K562 (cell line): ENCODE data around the gene METRN. TPM values are rescaled to one million over a fixed set of nuclear protein-coding genes. Genes with fewer than 3 reads are reported as not detected.

ENCODE experiments used
- ATAC-seq: fragments of 200-7000 bp; cut with Tn5 transposase; 3 replicates; pipeline ENCODE4 v1.9.1; 2020; ENCODE audit warnings: moderate library complexity
- BruUV-seq: library from RNA; stranded (reverse); fragments of 400-500 nt; replicated peaks from 2 replicates; lab custom pipeline; 2021; lab: Mats Ljungman, UMichigan
- CTCF ChIA-PET: fragments of 300-600 bp; formaldehyde crosslinking; extraction: SDS; loops from one replicate; lab custom pipeline; 2021; ENCODE audit warnings: low intra/inter-chr PET ratio; lab: Yijun Ruan, JAX
- POLR2A ChIA-PET: fragments of 300-600, 350-650 bp; sonication (Branson Sonifier 250); formaldehyde crosslinking; extraction: SDS; loops from one replicate; lab custom pipeline; 2021; ENCODE audit warnings: antibody characterized with exemption, inconsistent platforms; lab: Yijun Ruan, JAX
- DNase-seq, 4 experiments: peaks; one replicate each; pipeline versions ENCODE4 v3.0.0 to v3.0.0-alpha.2; 2011 to 2018; ENCODE audit warnings: low spot score in 3 of 4, mixed read lengths in 3 of 4; ENCODE audit errors: extremely low read depth in 1 of 4
- FAIRE-seq: peaks from 2 replicates; lab custom pipeline; 2011; peaks lifted over from hg19 to GRCh38; lab: Jason Lieb, UNC
- H2AFZ ChIP-seq: 2 replicates; pipeline ENCODE4 v1.6.0; 2011; ENCODE audit warnings: low read depth, low read length, control low read depth, inconsistent platforms
- H3K27ac ChIP-seq: fragments of 200-600 bp; 3 replicates; pipeline ENCODE4 v1.8.0; 2011; ENCODE audit warnings: low read depth, mild to moderate bottlenecking, control low read depth, inconsistent platforms, low read length, moderate library complexity, mixed read lengths; ENCODE audit errors: extremely low read depth
- H3K27me3 ChIP-seq, 2 experiments: fragments of 300-600 bp in 1 of 2; 2 replicates in 1 of 2; 3 replicates in 1 of 2; pipeline versions ENCODE4 v1.6.0 to v1.8.0; 2011; ENCODE audit warnings: inconsistent platforms in 2 of 2, low read length in 2 of 2, mild to moderate bottlenecking in 1 of 2, mixed read lengths in 1 of 2, moderate library complexity in 1 of 2; ENCODE audit not compliant: control insufficient read depth in 2 of 2, insufficient read depth in 2 of 2
- H3K36me3 ChIP-seq: fragments of 300-600 bp; 3 replicates; pipeline ENCODE4 v1.8.0; 2011; ENCODE audit warnings: mild to moderate bottlenecking, low read length, inconsistent platforms; ENCODE audit not compliant: control insufficient read depth, insufficient read depth
- H3K4me1 ChIP-seq, 2 experiments: fragments of 200-600 bp in 1 of 2; replicated peaks in 1 of 2; 2 replicates in 1 of 2; 3 replicates in 1 of 2; pipeline versions ENCODE4 v1.5.1 to v1.8.0; 2011; ENCODE audit warnings: inconsistent platforms in 2 of 2, low read length in 2 of 2, mild to moderate bottlenecking in 1 of 2, mixed read lengths in 1 of 2, moderate library complexity in 1 of 2; ENCODE audit not compliant: control insufficient read depth in 2 of 2, insufficient read depth in 2 of 2
- H3K4me2 ChIP-seq: 2 replicates; pipeline ENCODE4 v1.6.1; 2011; ENCODE audit warnings: low read length, control low read depth, inconsistent platforms, mixed read lengths; ENCODE audit not compliant: insufficient read depth
- H3K4me3 ChIP-seq: fragments of 200-600 bp; sonication (generic), shearing (Covaris generic); 2 replicates; pipeline ENCODE4 v1.5.1; 2016; ENCODE audit warnings: control low read depth, inconsistent platforms
- H3K79me2 ChIP-seq: fragments of 200-600 bp; 3 replicates; pipeline ENCODE4 v1.8.0; 2011; ENCODE audit warnings: low read length, inconsistent platforms; ENCODE audit not compliant: control insufficient read depth, insufficient read depth
- H3K9ac ChIP-seq, 2 experiments: 2 replicates each; pipeline versions ENCODE4 v1.6.0 to v1.6.1; 2011; ENCODE audit warnings: low read depth in 2 of 2, low read length in 2 of 2, control low read depth in 1 of 2, inconsistent platforms in 1 of 2, mild to moderate bottlenecking in 1 of 2, mixed read lengths in 1 of 2; ENCODE audit not compliant: insufficient read depth in 1 of 2
- H3K9me1 ChIP-seq: one replicate; pipeline ENCODE4 v1.6.0; 2011; ENCODE audit warnings: inconsistent platforms, mild to moderate bottlenecking, low read length, moderate library complexity; ENCODE audit not compliant: control insufficient read depth, insufficient read depth
- H3K9me3 ChIP-seq: replicated peaks from 2 replicates; pipeline ENCODE4 v1.5.1; 2011; ENCODE audit warnings: low read depth, low read length, inconsistent platforms; ENCODE audit not compliant: control insufficient read depth, insufficient read depth
- H4K20me1 ChIP-seq: replicated peaks from 2 replicates; pipeline ENCODE4 v1.6.1; 2011; ENCODE audit warnings: low read length, inconsistent platforms, mixed read lengths; ENCODE audit not compliant: control insufficient read depth, insufficient read depth
- HMGXB4 ChIP-seq: sonication (generic); formaldehyde crosslinking; IDR thresholded peaks from 2 replicates; pipeline ENCODE4 v1.8.1; 2023; ENCODE audit warnings: mild to moderate bottlenecking, missing genetic modification reagents
- PCBP1 ChIP-seq: fragments of 200-400 bp; formaldehyde crosslinking; IDR thresholded peaks from 2 replicates; pipeline ENCODE4 v1.6.1; 2018; ENCODE audit warnings: mild to moderate bottlenecking, low read depth, low read length; ENCODE audit not compliant: poor library complexity, severe bottlenecking
- WGBS: fragments of 100-300 bp; shearing (Covaris generic); methylation state at CpG from one replicate; pipeline ENCODE4 v1.1.6; 2016; ENCODE audit warnings: low coverage, mixed read lengths; ENCODE audit not compliant: insufficient coverage; ENCODE audit errors: missing lambda C conversion rate; 5-methylcytosine and 5-hydroxymethylcytosine counted together
- in situ Hi-C: fragments of 300-500 bp; cut with MboI; formaldehyde crosslinking; loops from 4 replicates; pipeline ENCODE4 v1.15.0; 2018; ENCODE audit warnings: inconsistent platforms, mixed read lengths
- intact Hi-C: fragments of 100-400 bp; cut with micrococcal nuclease; formaldehyde crosslinking; loops from 2 replicates; pipeline ENCODE4 v1.14.2; 2022
- polyA plus RNA-seq, 8 experiments: library from polyadenylated mRNA; depleted of rRNA in 4 of 8; stranded (reverse) in 5 of 8; unstranded in 3 of 8; fragments of >200 nt; fragmentation: Nextera tagmentation in 2 of 8; fragmentation: Illumina TruSeq in 1 of 8; extraction: Ambion mirVana in 2 of 8; extraction: Trizol in 1 of 8; gene quantifications; 2 replicates each; pipeline versions ENCODE4 v1.2.1 to v1.2.3, GENCODE V29; 2011 to 2014; ENCODE audit warnings: inconsistent platforms in 1 of 8, missing spikeins in 1 of 8
- total RNA-seq, 7 experiments: library from RNA; depleted of rRNA in 6 of 7; stranded (reverse); fragments of >200 nt in 6 of 7; fragmentation: Illumina TruSeq in 2 of 7; extraction: Trizol in 2 of 7; gene quantifications; 2 replicates each; pipeline versions ENCODE4 v1.2.1 to v1.2.3, GENCODE V29; 2011 to 2021; ENCODE audit warnings: low replicate concordance in 1 of 7

Gene METRN
- total and polyA plus RNA-seq, 9 of the 15 experiments (the other 6 are each of a cell fraction or from before 2014, with no cell fraction given): 0.20 to 89.8 (median 15.4) TPM

- no peak overlapping the region for H2AFZ ChIP-seq
- no peak overlapping the region for H3K4me2 ChIP-seq
Observed at GRCh38 chr16:710500-711075, 4.3 kb upstream of the METRN start.

More at GRCh38 chr16:710500-711075, 4.3 kb upstream of the METRN start:
- H3K9me1 ChIP-seq: no peaks in the 10 kb centered on the region
- BruUV-seq: no TSS peak
- FAIRE-seq (no peak), ATAC-seq (no peak), DNase-seq (no peak)
- TF ChIP-seq HMGXB4 (CRISPR knock-in tag) (no peak), PCBP1 (peak; percentile 21)
- ChIA-PET POLR2A (interaction anchor here (1.0 to 1.4 kb wide), 2 partner anchors 11 to 15 kb away, joined by 5 to 6 read pairs; partner anchors contain the start of gene ANTKMT), CTCF (interaction anchor here (2.5 to 4.5 kb wide), 3 partner anchors 74 to 392 kb away, joined by 12 to 73 read pairs (median 17); no protein-coding TSS in a partner anchor)
- no peaks in the 10 kb centered on the region for H3K9me3 ChIP-seq
- peaks cover 0 to 17% of the 10 kb centered on the region in 2 experiments; a peak in 2 of 5 replicates for H3K27me3 ChIP-seq
- intact Hi-C loops (loop anchor here (1.0 to 5.0 kb wide), 2 partner anchors 75 to 97 kb away; no protein-coding TSS in a partner anchor), in situ Hi-C loops (loop anchor here (5.0 to 10.0 kb wide), 2 partner anchors 77 to 344 kb away; partner anchors contain the start of genes CHTF18 and RPUSD1)
- WGBS: 28% methylated on average over 20 of the region's 21 CpGs
- no peaks in the 10 kb centered on the region; the same call in 2 of the 3 replicates for H3K79me2 ChIP-seq
- no peak overlapping the region for H3K4me3 ChIP-seq
- H3K27ac ChIP-seq: no peak overlapping the region
- peak overlapping the region in 1 of 2 experiments; percentile 61; a peak in 2 of 4 replicates for H3K9ac ChIP-seq
- no peaks in the 10 kb centered on the region for H3K36me3 ChIP-seq
- H4K20me1 ChIP-seq: peaks cover 20% of the 10 kb centered on the region; the same call in 1 of the 2 replicates
- H3K4me1 ChIP-seq: peaks cover 0 to 65% of the 10 kb centered on the region in 2 experiments; a peak in 3 of 5 replicates
